Erythroblast (primary cell): Measurements from ENCODE around the gene TTC32.
"Not testable (repeated sequence)": the region's sequence is repeated elsewhere in the genome, so short reads cannot be mapped to it uniquely, and the experiment has no call there.

Experiments
- DNase-seq, 2 experiments: peaks; one replicate each; lab custom pipeline; 2025; lab: John Stamatoyannopoulos, UW
- GATA1 ChIP-seq: IDR thresholded peaks from 2 replicates; pipeline ENCODE4 v1.6.1; 2011; ENCODE audit warnings: low read depth, mild to moderate bottlenecking, control low read depth, low read length, moderate library complexity
- POLR2A ChIP-seq: IDR thresholded peaks from 2 replicates; pipeline ENCODE4 v1.6.1; 2011; ENCODE audit warnings: mild to moderate bottlenecking, low read length

The TTC32 gene

DNA sequence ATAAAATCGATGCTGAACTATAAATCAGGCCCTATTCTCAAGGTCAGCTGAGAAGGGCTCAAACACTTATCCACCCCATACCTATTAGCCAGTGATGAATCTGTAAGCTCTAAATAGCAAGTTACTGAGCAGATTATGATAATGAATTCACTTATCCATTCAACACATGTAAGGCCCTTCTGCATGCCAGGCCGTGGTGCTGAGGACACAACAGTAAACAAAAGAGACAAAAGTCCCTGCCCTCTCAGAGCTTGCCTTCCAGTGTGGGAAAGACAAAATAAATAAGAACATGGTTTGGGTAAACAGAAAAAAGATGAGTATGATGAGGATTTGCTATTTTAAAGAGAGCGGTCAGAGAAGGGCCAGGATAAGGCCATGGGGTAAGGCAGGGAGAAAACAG lies 11.7 kb downstream of the TTC32 start:
- no peak for DNase-seq
- no peak for TF ChIP-seq GATA1
- no peak for TF ChIP-seq POLR2A

DNA sequence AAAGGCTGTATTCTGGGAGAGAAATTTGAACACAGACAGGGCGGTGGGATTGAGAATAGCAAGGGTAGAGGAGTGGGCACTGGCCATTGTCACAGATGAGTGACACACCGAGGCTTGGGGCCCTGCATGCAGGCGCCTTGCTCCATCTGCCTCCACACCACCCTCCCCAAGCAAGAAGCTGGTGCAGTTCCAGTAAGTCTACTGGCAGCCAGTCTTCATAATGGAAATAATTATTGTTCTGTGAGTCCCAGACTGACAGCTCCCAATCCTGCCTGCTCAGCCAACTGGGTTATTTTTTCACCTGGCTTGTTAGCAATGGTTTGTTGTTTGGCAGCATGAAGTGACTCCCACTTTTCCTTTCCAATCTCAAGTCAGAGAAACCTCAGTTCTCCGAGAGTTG lies 13.0 kb downstream of the TTC32 start:
- no peak for TF ChIP-seq GATA1
- TF ChIP-seq POLR2A = no peak
- DNase-seq = no peak

DNA sequence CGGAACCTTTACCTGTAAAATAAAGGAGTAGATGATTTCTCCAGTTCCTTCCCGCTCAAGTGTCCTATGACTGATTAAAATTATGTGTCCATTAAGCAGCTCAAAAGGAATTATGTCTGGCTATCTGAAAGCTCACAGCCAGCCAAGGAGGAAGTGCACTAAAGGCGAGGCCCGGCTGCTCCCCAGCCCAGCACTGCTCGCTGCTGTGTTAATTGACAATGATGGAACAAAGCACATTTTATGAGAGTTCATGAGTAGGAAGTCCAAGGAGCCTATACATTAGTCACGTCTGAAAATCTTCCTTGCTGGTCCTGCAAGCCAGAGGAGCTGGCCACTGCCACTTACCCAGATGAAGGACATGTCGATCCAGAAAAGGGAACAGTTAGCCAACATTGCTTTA lies 14.3 kb downstream of the TTC32 start:
- TF ChIP-seq GATA1 (no peak), POLR2A (no peak)
- DNase-seq = no peak

DNA sequence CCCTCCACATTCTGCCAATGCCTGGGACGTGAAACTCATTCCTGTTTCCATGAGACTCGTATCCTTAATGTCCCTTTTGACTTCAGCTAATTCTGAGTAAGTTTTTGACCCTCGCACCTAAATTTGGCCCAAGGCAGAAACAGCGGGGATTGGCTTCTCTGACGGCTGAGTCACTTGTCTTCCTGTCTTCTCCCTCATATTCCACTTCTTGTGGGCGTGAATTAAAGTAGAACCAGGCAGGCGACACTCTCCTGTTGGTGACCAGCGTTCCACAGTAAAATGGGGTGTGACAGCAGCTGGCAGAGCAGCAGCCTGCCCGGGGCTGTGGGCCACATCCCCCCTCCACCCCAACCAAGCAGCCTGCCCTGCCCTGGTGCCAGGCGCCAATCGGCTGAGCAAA lies 15.5 kb downstream of the TTC32 start:
- no peak for DNase-seq
- TF ChIP-seq GATA1 (no peak), POLR2A (no peak)

DNA sequence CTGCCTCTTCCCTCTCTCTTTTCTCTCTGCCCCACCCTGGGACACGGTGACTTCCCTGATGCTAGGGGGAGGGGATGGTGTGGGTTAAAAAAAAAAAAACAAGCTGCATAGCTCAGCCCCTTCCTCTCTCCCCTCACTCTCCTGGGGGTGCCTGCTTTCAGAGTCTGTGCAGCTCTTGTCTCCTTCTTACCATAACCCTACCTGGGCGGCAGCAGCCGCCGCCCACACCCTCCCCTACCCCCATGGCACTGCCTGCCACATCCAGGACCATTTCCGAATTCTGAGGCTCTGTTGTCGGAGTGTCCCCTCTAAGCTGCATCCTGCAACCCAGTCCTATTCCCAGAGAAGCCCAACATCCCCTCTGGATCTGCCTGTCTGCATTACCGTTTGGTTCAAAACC lies 16.0 kb downstream of the TTC32 start:
- no peak for TF ChIP-seq POLR2A
- TF ChIP-seq GATA1 = no peak
- no peak for DNase-seq

DNA sequence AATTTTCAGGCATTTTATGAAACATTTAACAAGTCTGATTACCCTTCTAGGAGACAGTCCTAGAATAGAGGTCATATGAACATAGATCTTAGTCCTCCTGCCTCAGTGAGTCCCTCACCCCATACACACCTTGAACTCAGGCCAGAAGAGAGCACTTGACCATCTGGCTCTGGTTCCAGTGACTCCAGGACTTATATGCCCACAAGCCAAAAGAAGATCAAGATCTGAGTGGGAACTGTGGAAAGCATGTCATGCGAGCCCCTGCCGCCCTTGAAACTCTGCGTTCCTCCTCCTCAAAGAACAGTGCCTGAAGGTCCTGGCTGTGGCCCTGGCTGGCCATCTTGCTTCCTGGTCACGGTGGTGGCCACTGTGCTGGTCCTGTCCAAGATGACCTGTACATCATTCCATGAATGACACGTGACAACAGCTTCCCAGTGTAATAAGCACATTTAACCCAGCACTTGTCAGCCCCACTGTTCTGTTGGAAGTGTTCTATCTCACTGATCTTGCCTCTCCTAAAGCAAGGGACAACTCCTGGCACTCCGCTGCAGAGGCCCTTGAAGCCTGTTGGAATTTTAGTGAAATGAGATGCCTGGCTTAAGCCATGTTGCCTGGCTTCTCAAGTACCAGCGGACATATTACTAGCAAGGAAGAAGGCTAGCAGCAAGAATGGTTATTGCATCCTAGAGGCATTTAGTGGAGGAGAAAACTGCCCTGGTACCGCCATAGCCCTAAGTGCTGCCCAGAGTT lies 17.6 kb downstream of the TTC32 start:
- no peak for DNase-seq

DNA sequence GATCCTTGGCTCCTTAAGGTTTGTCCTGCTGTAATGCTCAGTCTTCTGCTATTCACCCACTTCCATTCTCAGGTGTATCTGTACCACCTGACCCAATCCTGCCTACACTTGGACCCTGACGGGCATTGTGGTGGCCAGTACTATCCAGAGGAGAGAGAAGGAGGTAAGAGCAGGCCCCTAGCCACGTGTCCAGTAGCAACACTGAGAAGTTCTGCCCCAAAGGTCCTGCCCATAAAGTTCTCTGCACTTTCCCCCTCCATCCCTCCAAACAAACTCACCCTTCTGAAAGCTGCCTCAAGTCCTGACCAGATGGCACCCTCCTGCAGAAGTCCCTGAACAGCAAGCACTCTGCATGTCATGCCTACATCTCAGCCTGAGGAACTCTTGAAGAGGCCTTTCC lies 18.3 kb downstream of the TTC32 start:
- DNase-seq = no peak
- TF ChIP-seq GATA1 (no peak), POLR2A (no peak)

More for the DNA sequence above, 17.6 kb downstream of the TTC32 start:
- TF ChIP-seq GATA1 = no peak
- no peak for TF ChIP-seq POLR2A

DNA sequence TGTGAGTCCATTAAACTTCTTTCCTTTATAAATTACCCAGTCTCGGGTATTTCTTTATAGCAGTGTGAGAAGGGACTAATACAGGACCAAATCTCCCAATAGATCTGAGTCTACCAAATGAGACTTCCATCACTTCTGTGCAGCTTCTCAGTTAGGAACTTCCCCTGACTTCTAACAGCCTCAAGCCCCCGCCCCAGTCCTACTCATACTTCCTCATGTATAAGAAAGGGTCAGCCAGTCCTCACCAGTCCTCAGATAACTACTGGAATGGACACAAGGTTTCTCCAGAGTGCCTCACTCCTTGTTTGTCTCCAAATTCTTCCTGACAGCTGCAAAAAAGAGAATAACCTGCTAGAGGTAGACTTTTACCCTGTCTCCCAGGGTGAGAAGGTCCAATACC lies 19.5 kb downstream of the TTC32 start:
- TF ChIP-seq GATA1 (no peak), POLR2A (no peak)

DNA sequence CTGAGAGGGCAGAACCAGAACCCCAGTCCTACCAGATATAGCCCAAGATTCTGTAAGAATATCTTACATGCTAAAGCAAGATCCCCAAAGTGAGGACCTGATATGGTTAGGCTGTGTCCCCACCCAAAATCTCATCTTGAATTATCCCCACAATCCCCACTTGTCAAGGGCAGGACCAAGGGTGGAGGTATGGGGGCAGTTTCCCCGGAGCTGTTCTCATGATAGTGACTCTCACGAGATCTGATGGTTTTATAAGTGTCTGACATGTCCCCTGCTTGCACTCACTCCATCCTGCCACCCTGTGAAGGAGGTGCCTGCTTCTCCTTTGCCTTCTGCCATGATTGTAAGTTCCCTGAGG lies 19.9 kb downstream of the TTC32 start:
- TF ChIP-seq GATA1 (no peak), POLR2A (no peak)
- DNase-seq = no peak

More for the DNA sequence above, 19.5 kb downstream of the TTC32 start:
- DNase-seq = no peak

DNA sequence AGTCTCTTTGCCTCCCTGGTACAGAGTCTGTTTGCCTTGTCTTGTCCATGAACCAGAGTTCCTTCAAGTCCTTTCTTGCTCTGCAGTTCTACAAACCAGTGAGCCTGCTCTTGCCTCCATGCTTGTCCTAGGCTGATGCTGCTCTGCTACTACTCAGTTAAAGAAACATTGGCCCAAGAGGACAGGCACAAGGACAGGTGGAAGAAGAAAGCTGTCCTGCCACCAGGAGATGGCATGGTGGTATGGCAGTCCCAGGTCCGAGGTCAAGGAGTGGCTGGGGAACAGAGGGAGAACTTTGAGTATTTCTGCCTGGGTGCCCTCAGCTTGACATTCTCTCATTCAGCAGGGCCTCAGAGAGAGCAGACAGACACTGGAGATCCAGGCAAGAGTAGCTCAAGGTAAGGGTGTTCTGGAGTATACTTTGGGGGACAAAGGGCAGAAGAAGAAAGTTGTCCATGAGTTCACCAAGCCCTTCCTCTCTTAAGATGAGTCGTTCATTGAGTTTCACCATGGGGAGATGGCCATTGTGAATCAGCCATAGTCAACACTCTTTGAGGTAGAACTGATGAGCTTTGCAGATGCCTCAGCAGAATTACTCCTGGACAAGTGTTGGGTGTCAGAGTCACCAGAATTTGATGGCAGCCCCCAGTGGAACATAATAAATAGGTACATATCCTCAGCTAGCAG lies 20.4 kb downstream of the TTC32 start:
- TF ChIP-seq GATA1 = no peak
- TF ChIP-seq POLR2A = no peak

DNA sequence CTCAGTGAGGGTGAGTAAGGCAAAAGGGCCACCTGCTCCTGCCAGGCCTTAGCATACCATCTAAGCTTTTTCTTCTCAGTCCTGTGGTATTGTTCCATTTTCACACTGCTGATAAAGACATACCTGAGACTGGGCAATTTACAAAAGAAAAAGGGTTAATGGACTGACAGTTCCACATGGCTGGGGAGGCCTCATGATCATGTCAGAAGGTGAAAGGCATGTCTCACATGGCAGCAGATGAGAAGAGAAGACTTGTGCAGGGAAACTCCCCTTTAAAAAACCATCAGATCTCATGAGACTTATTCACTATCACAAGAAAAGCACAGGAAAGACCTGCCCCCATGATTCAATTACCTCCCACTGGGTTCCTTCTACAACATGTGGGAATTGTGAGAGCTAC lies 21.6 kb downstream of the TTC32 start:
- DNase-seq = not testable (repeated sequence)

More for the DNA sequence above, 20.4 kb downstream of the TTC32 start:
- no peak for DNase-seq

DNA sequence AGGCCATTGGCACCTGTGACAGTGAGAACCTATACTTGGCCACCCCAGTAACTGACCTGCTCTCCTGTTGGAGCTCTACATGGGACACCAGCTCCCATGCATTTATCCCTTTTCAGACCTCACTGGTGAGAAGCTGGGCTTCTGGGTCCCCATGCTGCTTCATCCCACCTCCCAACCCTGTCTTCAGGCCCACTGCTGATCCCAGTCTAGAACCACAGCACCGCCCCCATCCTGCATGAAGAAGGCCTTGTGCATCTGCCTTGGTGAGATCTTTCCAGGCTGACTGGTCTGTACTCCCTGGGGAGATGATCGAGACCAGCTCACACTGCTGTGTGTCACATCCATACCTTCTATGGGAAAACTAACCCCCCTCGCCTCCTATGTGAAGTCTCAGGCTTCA lies 22.7 kb downstream of the TTC32 start:
- TF ChIP-seq GATA1 (no peak), POLR2A (no peak)
- DNase-seq = no peak

DNA sequence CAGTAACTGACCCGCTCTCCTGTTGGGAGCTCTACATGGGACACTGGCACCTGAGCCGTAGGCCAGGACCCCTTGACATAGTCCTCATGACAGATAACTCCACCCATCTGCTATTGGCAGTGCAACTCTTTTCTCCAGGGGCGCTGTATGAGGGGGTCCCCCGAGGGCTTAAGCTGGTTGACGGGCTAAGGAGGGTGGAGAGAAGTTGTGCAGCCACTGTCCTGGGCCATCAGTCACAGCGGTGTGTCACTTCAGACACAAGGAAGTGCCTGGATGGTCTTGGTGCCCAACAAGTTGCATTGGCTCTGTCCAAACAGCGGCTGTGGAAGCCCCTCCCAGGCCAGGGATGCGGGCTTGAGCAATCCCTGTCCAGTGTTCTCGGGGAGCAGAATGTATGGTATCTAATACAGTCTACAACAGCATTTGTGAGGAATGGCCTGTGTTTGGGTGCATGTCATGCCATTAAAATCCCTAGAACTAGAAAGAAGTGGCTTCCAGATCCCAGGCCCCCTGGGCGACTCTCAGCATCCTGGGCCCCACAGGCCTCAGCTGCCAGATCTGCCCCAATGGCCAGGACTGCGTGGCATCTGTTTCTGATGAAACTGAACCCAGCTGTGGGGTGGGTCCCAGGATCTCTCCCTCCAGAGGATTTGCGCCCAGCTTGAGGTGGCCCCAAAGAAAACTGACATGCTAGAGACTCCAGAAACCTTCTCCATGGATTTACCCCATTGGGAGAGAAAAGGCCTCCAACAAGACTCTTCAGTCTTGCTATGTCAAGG lies 23.3 kb downstream of the TTC32 start:
- DNase-seq = no peak
- TF ChIP-seq POLR2A = no peak
- no peak for TF ChIP-seq GATA1

DNA sequence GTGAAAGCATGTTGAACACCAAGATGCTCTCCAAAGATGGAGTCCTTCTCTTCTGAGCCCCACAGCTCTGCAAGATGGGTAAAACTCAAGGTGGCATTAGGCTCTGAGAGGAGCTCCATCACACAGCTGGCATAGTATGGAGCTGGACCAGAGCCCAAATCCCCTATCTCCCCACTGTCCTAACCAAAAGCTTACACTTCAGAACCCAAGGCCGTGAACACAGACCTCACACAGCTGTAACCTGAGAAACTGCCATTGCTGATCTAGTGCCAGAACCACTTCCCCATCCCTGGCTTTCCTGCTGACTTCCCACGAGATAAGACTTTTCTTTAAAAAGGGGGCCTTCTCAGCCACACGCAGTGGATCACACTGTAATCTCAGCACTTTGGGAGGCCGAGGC lies 25.0 kb downstream of the TTC32 start:
- no peak for DNase-seq
- TF ChIP-seq POLR2A (no peak), GATA1 (no peak)

DNA sequence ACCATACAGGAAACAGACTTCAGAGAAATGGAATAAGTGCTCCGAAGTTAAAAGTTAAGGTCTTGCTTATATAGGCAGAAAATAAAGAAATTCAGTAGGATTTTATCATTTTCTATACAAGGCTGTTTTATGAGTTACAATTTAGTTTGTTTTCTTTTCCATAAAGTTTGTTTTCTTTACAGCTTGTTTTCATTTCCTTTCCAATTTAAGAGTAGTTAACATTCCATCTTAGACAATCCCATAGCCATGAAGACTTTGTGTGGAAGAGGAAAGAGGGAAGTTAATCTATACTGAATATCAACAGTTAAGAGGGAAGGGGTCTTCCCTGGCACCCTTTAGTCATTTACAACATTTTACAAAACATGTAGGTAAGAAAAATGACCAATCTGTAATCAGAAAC lies 26.5 kb downstream of the TTC32 start:
- DNase-seq = no peak
- TF ChIP-seq POLR2A = no peak
- TF ChIP-seq GATA1 = no peak

DNA sequence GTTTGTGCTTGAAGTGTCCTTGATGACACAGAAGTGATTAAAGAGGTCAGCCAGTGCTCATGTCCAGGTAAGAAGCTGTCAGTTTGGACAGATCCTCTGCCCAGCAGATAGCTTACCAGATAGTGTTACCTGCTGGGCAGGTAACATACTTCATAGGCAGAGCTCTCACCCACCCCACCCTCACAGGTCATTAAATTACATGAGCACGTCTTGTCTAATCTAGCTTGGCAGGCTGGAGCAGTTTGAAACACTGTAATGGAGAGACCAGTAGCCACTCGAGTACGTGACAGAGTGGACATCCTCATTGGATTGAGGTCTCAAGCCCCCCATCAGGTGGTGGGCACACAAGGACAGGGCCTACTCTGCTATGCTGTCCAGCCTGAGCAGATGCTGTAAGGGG lies 27.1 kb downstream of the TTC32 start:
- no peak for TF ChIP-seq GATA1
- TF ChIP-seq POLR2A = no peak
- no peak for DNase-seq
